Kidney (tissue), 14 donors: Measurements from ENCODE around the gene ZER1. TPM values are rescaled to one million over a fixed set of nuclear protein-coding genes. Genes with fewer than 3 reads are reported as not detected.
A peak's percentile ranks its signal among the peaks of the same experiment; 100 is the strongest.

Experiments used
- DNase-seq, 5 donors: peaks; one replicate each; pipeline ENCODE4 v3.0.0-alpha.2; 2013 to 2020
- FAIRE-seq: peaks from 2 replicates; lab custom pipeline; 2012; peaks lifted over from hg19 to GRCh38; lab: Jason Lieb, UNC
- H3K27ac ChIP-seq, 2 donors: one replicate each; pipeline ENCODE4 v1.7.0; 2013; ENCODE audit warnings: low read depth in 2 of 2, low read length in 2 of 2, inconsistent platforms in 1 of 2
- H3K27me3 ChIP-seq: one replicate; pipeline ENCODE4 v1.7.1; 2013; ENCODE audit warnings: low read length, inconsistent platforms; ENCODE audit not compliant: control insufficient read depth, insufficient read depth
- H3K36me3 ChIP-seq, 3 donors: one replicate each; pipeline versions ENCODE4 v1.7.0 to v1.7.1; 2013; ENCODE audit warnings: low read length in 3 of 3, control low read depth in 1 of 3, inconsistent platforms in 1 of 3; ENCODE audit not compliant: insufficient read depth in 3 of 3, control insufficient read depth in 2 of 3
- H3K4me1 ChIP-seq, 3 donors: one replicate each; pipeline versions ENCODE4 v1.7.0 to v1.7.1; 2013; ENCODE audit warnings: low read length in 3 of 3, inconsistent platforms in 1 of 3, low read depth in 1 of 3; ENCODE audit not compliant: control insufficient read depth in 2 of 3, insufficient read depth in 2 of 3
- H3K4me3 ChIP-seq, 3 donors: one replicate each; pipeline versions ENCODE4 v1.7.0 to v1.8.1; 2013; ENCODE audit warnings: low read length in 3 of 3, control low read depth in 1 of 3, inconsistent platforms in 1 of 3
- H3K9ac ChIP-seq, 3 donors: one replicate each; pipeline versions ENCODE4 v1.7.0 to v1.7.1; 2013; ENCODE audit warnings: low read length in 3 of 3, control low read depth in 1 of 3, inconsistent platforms in 1 of 3
- H3K9me3 ChIP-seq, 3 donors: one replicate each; pipeline versions ENCODE4 v1.7.0 to v1.7.1; 2013; ENCODE audit warnings: low read length in 3 of 3, control low read depth in 1 of 3, inconsistent platforms in 1 of 3; ENCODE audit not compliant: control insufficient read depth in 2 of 3, insufficient read depth in 1 of 3
- intact Hi-C: fragments of 100-400 bp; cut with DNase I; formaldehyde crosslinking; loops from one replicate; pipeline ENCODE4 v1.11.1; 2022
- polyA plus RNA-seq: library from polyadenylated mRNA; stranded (reverse); fragments of 350-450 nt; fragmentation: Illumina TruSeq; extraction: RNeasy Lipid Tissue Mini Kit (QIAGEN cat#74804); gene quantifications from one replicate; pipeline ENCODE4 v1.2.3, GENCODE V29; 2014; ENCODE audit warnings: low read depth, low replicate concordance; ENCODE audit not compliant: insufficient read depth
- total RNA-seq: library from RNA; stranded (reverse); fragmentation: NEBNext Ultra II Directional; extraction: Animal tissue kit (Norgen Biotek cat#: 25700); gene quantifications from one replicate; pipeline ENCODE4 v1.2.1, GENCODE V29; 2021
- TF ChIP-seq, protein P1 (sequence below): IDR thresholded peaks from 3 replicates; pipeline ENCODE4 v1.5.1; 2012; ENCODE audit warnings: mild to moderate bottlenecking, moderate library complexity, borderline replicate concordance; ENCODE audit not compliant: insufficient read depth; ENCODE audit errors: extremely low read depth
- donor health status: control.
- donor health status: control.
- donor health status: control.
- donor health status: control.
- donor health status: control.
- donor health status: DM: yes; HTN: yes; CAD: no.
- donor health status: Normal renal cell carcinoma (clear cell type).

Gene ZER1
- total and polyA plus RNA-seq, 2 donors from 2014 or later = 31.1 to 43.2 TPM

DNA sequence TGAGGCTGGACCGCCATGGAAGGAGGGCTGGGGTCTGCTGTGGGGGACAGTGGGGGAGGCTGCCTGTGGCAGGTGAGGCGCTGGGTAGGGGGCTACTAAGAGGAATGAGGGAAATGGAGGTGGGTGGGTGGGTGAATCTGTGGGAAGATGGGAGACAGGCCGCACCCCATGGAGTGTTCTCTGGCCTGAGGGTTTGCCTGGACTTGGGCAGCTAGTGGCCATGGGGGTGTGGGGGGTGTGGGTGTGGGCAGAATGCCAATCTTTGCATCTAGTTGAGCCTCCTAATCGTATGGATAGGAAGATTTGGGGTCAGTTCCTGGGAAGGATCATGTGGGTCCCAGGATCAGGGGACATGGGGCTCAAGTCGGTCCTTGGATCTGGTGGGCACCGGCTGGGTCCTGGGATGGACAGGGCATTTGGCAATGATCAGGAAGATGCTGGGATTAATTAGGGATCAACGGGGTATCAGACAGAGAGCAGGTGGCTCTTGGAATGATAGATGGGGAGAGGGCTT, 48.3 kb downstream of the ZER1 start:
- Histone ChIP-seq H3K4me1 (peaks cover 0 to 13% (median 5%) of the 10 kb centered on the region in 3 donors), H3K27ac (peak overlapping the region; percentile 23 to 51), H3K9ac (peak overlapping the region; percentile 40 to 71 (median 58)), H3K36me3 (no peaks in the 10 kb centered on the region), H3K27me3 (no peaks in the 10 kb centered on the region), H3K9me3 (no peaks in the 10 kb centered on the region), H3K4me3 (peak overlapping the region; percentile 70 to 93 (median 88))
- intact Hi-C loops = no loop called here
- TF ChIP-seq, protein P1, sequence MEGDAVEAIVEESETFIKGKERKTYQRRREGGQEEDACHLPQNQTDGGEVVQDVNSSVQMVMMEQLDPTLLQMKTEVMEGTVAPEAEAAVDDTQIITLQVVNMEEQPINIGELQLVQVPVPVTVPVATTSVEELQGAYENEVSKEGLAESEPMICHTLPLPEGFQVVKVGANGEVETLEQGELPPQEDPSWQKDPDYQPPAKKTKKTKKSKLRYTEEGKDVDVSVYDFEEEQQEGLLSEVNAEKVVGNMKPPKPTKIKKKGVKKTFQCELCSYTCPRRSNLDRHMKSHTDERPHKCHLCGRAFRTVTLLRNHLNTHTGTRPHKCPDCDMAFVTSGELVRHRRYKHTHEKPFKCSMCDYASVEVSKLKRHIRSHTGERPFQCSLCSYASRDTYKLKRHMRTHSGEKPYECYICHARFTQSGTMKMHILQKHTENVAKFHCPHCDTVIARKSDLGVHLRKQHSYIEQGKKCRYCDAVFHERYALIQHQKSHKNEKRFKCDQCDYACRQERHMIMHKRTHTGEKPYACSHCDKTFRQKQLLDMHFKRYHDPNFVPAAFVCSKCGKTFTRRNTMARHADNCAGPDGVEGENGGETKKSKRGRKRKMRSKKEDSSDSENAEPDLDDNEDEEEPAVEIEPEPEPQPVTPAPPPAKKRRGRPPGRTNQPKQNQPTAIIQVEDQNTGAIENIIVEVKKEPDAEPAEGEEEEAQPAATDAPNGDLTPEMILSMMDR = no peak
- FAIRE-seq (no peak), DNase-seq (peak in 1 of 5 donors; percentile 75)

DNA sequence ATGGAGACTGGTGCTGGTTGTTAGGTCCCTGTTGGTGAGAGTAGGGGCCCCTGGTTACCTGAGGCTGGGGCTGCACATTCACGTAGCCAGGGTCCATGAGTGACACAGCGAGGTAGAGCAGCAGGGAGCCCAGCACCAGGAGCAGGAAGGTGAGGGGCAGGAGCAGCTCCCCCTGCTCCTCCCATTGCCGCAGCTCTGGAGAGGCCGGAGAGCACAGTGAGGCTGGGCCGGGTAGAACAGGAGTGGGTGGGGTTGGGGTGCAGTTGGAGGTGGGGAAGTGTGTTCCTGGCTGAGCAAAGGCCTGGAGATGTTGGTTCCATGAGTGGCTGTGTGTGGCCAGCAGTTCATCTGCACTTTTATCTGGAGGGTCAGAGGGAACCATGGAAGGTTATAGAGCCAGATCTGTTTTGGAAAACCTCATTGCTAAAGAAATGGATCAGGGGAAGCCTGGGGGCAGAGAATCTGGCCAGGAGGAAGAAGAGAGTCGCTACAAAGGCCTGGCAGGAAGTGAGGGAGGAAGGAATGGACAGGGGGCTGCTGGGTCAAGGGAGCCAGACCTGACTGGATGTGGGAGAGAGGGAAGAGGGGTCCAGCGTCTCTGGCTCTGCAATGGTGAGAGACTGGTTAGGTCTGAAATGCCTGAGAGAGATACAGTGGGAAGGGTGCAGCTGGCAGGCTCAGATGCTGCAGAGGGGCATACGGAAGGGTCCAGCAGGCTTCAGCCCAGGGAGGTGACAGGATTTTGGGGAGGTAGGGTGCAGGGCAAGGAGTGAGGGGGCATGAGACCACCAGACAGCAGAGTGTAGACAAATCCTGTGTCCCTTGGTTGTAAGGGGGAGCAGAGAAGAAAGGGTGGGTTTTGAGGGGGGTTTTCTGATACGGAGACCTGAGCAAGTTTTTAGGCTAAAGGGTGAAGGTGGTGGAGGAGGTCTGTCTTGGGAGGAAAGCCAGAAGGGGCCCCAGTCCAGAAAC, 49.1 kb downstream of the ZER1 start:
- no peak for FAIRE-seq
- intact Hi-C loops = no loop called here
- H3K36me3 ChIP-seq = no peaks in the 10 kb centered on the region
- no peaks in the 10 kb centered on the region for H3K9me3 ChIP-seq
- peaks cover 0 to 13% (median 5%) of the 10 kb centered on the region in 3 donors for H3K4me1 ChIP-seq
- H3K27ac ChIP-seq = no peak overlapping the region
- H3K9ac ChIP-seq = no peak overlapping the region
- TF ChIP-seq, protein P1 = no peak
- H3K4me3 ChIP-seq = no peak overlapping the region
- no peak for DNase-seq
- no peaks in the 10 kb centered on the region for H3K27me3 ChIP-seq

DNA sequence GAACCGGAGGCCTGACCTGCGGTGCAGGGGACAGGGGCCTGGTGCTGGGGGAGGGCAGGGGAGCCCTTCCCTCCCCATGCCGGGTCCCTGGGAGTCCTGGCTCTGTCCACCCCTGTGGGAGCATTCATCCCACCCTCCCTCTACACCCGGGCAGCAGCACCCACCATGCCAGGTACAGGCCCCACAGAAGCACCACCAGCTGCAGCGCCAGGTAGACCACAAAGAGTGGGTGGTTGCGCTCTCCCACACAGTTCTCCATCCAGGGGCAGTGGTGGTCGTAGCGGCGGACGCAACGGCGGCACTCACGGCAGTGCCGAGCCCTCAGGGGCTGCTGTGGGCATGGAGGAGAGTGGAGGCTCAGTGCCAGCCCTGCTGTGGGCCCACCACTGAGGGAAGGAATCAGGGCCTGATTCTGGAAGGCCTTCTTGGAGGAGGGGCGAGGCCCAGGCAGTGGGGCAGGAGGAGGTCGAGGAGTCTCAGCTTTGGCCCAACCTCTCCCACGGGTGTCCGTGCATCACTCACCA, 50.2 kb downstream of the ZER1 start:
- intact Hi-C loops = no loop called here
- Histone ChIP-seq H3K27me3 (no peaks in the 10 kb centered on the region), H3K9me3 (no peaks in the 10 kb centered on the region), H3K36me3 (no peaks in the 10 kb centered on the region), H3K4me1 (peaks cover 0 to 13% (median 5%) of the 10 kb centered on the region in 3 donors), H3K4me3 (no peak overlapping the region), H3K27ac (no peak overlapping the region), H3K9ac (no peak overlapping the region)
- TF ChIP-seq, protein P1 = no peak
- no peak for DNase-seq
- no peak for FAIRE-seq
